NCI-H2171 treated with DMSO at 0.1 percent for 48 hours (cell line): ENCODE measurements around the gene TNFRSF4.
"Not testable (repeated sequence)": the region's sequence is repeated elsewhere in the genome, so short reads cannot be mapped to it uniquely, and the experiment has no call there.

Experiments
- DNase-seq: peaks from one replicate; lab custom pipeline; 2025; lab: John Stamatoyannopoulos, UW

The TNFRSF4 gene

DNA sequence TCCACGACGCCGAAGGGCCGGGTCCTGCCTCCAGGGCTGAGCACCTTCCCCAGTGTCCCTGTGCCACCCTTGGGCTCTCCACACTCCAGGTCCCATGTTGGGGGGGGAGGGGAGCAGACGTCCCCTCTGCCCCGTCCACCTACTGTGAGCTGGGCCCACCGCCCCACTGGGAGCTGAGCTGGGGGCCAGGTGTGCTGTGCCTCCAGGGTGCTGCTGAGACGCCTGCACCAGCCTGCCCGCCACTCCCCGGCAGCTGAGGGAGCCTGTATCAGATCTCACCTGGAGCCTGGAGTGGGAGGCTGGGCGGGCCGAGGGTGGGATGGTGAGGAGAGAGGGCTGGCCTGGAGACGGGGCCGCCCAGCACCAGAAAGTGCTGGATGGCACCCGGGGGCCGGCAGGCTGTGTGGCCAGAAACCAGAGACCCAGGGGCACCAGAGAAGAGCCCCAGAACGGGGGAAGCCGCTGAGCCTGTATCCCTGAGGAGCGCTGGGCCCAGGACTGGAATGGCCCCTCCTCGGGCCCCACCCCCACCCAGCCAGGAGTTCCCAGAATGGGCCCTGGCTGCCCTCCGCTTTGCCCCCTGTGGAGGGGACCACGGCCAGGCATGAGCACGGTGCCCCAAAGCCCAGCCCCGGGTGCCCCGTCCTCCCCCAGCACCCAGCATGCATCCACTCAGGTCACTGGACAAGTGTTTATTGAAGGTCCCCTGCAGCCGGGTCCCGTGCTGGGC lies 11.0 kb downstream of the TNFRSF4 start:
- peak; percentile 72 for DNase-seq

DNA sequence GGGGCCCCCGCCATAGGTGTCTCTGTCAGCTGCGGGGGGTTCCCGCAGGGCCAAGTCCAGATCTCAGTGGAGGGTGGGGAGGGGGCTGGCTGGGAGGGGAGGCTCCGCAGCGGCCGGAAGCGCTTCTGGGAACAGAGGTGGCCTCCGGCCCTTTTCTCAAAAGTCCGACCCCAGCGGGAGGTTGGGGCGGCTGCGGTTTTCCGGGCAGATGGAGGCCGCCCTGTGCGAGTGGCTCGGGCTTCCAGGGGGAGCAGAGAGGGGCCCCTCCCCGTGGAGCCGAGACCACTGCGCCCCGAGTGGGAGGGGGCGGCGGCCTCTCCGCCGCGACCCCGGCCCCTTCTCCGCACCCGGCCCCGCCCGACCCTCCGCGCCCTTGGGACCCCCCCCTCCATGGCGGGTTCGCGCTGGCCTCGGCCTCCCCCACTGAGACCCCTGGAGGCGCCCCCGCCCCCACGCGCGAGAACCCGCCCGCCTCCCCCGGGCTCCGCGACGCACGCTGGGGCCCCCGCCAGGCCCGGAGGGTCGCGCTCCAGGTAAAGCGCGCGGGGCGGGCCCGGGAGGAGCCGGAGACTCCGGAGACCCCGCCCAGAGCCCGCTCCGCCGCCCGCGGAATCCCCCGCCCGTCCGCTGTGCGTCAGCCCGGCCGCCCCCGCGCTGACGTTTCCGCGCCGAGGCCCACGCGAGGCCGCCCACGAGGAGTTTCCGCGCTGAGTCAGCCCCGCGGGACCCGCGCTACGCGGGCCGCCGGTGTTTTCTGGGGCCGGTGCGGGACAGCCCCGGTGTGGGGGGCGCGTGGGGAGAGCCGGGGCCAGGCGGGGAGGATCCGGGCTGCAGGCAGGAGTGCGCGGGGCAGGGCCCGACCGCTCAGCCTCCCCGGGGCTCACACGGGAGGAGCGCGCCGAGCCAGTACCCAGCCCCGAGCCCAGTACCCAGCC lies 12.8 kb downstream of the TNFRSF4 start:
- peak; percentile 29 for DNase-seq

- no peak for DNase-seq
Measured at GRCh38 chr1:1199961-1200875, 13.7 kb downstream of the TNFRSF4 start.

- DNase-seq, result no peak
Measured at GRCh38 chr1:1199141-1199960, 14.6 kb downstream of the TNFRSF4 start.

GRCh38 chr1:1198423-1199140 lies 15.4 kb downstream of the TNFRSF4 start:
- no peak for DNase-seq

DNA sequence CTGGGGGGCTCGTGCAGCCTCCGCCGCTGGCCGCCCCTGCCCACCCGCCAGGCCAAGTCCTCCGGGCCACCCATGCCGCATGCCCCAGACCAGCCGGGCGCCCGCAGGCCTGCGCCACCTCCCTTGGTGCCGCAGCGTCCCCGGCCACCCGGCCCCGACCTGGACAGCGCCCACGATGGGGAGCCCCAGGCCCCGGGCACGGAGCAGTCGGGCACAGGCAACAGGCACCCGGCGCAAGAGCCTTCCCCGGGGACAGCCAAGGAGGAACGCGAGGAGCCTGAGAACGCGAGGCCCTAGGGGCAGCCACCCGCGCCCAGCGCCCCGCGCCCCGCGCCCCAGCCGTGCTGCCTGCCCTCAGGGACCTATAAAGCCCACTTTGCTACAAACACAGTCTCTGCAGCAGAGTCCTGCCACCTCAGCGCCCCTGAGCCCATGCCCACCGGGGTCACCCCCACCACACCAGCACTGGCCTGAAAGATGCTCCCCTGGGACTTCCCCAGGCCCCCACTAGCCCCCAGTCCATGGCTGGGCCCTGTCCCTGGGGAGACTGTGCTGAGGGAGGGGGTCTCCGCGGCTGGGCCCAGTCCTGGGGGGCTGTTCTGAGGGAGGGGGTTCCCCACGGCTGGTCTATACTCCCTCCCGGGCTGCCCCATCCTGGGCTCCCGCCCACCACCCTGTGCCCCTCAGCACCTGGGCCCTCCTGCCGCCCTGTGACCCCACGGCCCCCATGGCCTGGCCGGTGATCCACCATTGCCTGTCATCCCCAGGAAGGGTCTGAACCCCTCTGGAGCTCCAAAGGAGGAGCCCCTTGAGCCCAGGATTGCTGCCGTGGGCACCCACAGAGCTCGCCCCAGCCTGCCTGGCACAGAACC lies 16.2 kb downstream of the TNFRSF4 start:
- no peak for DNase-seq

DNA sequence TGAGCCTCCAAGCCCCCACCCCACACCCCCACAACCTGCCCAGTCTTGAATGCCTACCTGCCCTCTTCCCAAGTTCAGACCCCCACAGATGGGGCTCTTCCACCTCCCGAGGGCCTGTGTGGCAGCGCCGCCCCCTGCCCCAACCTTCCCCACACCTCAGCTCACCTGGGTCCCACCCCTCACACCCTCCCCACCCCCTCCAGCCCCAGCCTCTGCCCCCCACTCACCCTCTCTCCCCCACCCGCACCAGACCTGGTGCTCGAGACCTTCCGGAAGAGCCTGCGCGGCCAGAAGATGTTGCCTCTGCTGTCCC lies 16.8 kb downstream of the TNFRSF4 start:
- no peak for DNase-seq

DNA sequence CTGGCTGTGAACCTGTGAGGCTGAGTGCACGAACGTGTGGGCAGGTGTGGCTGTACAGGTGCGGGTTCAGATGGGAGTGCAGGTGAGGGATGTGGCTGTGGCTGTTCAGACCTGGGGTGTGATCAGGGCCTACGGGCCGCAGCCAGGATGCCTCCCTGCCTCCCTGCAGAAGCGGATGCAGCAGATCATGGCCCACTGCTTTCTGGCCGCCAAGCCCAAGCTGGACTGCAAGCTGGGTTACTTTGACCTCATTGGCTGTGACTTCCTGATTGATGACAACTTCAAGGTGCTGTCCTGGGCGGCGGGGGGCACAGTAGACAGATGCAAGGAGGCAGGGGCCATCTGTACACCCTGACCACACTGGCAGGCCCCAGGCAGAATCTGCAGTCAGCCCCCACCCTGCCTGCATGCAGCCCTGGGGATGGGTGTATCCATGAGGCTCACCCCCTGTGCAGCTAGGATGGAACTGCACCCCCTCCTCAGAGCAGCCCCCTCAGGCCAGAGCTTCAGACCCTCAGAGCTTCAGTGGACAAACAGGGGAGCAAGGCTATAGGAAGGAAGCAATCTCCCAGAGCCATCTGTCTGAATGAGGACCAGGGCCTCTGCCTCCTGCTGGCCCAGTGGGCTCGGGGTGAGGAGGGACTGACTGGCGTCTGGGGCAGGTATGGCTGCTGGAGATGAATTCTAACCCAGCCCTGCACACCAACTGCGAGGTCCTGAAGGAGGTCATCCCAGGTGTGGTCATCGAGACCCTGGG lies 17.3 kb downstream of the TNFRSF4 start:
- DNase-seq, result no peak

DNA sequence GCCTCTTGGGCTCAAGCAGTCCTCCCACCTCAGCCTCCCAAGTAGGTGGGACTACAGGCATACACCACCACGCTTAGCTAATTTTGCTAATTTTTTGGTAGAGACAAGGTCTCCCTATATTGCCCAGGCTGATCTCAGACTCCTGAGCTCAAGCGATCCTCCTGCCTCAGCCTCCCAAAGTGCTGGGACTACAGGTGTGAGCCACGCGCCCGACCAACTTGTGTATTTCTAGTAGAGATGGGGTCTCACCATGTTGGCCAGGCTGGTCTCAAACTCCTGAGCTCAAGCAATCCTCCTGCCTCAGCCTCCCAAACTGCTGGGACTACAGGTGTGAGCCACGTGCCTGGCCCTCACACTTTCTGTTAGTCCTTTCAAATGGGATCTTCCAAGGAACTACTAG lies 18.2 kb downstream of the TNFRSF4 start:
- not testable (repeated sequence) for DNase-seq

GRCh38 chr1:1194723-1195122 lies 19.2 kb downstream of the TNFRSF4 start:
- no peak for DNase-seq

- DNase-seq, result no peak
Measured at GRCh38 chr1:1191734-1192133, 22.2 kb downstream of the TNFRSF4 start.

DNA sequence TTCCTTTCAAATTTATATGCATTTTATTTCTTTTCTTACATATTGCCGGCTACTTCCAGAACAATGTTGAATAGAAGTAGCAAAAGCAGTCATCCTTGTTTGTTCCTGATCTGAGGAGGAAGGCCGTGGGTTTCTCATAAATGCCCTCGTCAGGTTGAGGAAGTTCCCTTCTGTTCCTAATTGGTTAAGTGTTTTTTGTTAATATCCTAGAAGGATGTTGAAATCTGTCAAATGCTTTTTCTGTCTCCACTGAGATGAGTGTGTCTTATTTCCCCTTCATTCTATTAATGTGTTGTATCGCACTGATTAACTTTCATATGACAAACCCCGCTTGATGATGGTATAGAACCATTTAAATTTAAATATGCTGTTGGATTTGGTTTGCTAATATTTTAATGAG lies 24.8 kb downstream of the TNFRSF4 start:
- DNase-seq, result no peak

GRCh38 chr1:1187938-1188337 lies 26.0 kb downstream of the TNFRSF4 start:
- DNase-seq, result no peak

DNA sequence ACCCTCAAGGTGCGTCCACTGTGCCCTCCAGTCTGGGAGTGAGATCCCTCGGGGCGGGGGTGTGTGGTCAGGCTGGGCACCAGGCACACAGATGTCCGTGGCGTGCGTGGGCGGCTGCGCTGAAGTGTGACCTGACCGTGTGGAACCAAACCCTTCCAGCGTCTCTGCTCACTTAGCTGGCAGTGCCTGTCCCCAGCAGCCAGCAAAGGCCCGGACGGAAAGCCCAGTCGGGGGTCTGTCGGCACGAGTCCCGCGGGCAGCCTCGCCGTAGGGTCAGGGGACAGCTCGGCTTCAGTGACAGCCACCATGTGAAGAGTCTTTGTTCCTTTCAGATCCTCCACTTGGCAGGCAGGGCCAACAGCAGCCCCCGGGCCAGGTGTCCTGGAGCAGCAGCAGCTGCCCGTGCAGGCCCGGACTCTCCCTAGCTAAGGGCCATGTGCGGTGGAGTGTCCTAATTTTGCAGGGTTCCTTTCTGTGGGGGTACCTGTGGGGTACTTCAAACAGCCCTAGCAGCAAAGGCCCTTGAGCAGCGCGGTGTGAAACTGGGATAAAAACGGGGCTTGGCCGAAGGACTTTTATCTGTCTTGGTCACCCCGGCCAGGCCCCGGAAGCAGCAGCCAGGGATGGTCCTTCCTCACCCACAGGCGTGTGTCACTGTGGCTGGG lies 28.7 kb downstream of the TNFRSF4 start:
- no peak for DNase-seq

DNA sequence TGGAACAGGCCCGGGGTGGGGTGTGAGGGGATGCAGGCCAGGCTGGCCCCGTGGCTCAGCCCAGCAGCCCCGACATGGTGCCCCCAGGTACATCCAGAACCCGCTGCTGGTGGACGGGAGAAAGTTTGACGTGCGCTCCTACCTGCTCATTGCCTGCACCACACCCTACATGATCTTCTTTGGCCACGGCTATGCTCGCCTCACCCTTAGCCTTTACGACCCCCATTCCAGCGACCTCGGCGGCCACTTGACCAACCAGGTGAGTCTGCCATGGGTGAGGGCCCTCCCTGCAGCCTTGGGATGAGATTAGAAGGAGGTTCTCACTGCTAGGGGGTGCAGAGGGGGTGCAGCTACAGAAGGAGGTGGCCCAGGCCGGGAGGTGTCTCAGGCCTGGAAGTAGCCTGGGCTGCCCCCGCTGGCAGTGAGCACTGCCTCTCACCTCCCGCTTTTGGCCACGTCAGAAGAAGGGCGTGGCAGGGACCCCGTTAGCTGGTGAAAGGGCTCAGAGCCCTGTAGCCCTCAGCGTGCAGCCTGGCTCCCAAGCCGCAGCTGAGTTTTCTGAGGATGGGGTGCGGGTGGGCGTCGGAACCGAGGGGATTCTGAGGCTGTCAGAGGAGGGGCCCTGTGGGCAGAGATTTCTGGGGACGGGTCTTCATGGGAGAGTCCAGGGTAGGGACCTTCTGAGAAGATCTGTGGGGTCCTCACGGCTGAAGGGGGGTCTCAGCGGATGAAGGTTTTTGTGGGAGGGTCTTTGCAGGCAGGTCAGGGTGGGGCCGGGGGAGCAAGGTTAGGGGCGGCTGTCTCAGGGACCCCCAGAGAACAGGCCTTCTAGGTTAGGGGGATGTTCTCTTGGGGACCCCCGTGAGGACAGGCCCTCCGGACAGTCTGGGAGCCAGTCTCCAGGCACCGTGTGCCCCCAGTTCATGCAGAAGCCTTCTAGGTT lies 29.8 kb downstream of the TNFRSF4 start:
- DNase-seq, result no peak

- DNase-seq, result no peak
Measured at GRCh38 chr1:1183221-1183747, 30.7 kb downstream of the TNFRSF4 start.
